ENCODE data around the gene CEP128. TPM values are rescaled to one million over a fixed set of nuclear protein-coding genes. Genes with fewer than 3 reads are reported as not detected.

The CEP128 gene
- total RNA-seq, 1 experiment from 2014 or later, result 16.4 TPM

- Histone ChIP-seq H3K9me2 (ENCODE audit: insufficient read depth) (no peaks in the 10 kb centered on the region), H3K4me3 (replicated peaks in 1 of 2; ENCODE audit: low read depth in 1 of 2, low read length in 2 of 2) (no peak overlapping the region), H3K27me3 (ENCODE audit: insufficient read depth, low read length) (no peaks in the 10 kb centered on the region), H3K9me3 (ENCODE audit: control insufficient read depth in 1 of 2, insufficient read depth in 1 of 2, low read depth in 1 of 2, low read length in 2 of 2) (no peaks in the 10 kb centered on the region), H3K4me1 (ENCODE audit: control insufficient read depth in 1 of 2, insufficient read depth in 2 of 2, low read length in 2 of 2) (no peaks in the 10 kb centered on the region), H3K4me2 (ENCODE audit: low read length) (no peak overlapping the region), H3K79me2 (ENCODE audit: insufficient read depth, low read length) (no peaks in the 10 kb centered on the region), H3K9ac (ENCODE audit: low read length) (no peak overlapping the region), H2AFZ (ENCODE audit: low read depth, low read length, poor library complexity, severe bottlenecking) (no peak overlapping the region), H3K27ac (ENCODE audit: low read depth, low read length) (no peak overlapping the region), H3K36me3 (ENCODE audit: control insufficient read depth in 1 of 2, insufficient read depth in 2 of 2, low read length in 2 of 2) (no peaks in the 10 kb centered on the region), H4K20me1 (ENCODE audit: insufficient read depth) (no peaks in the 10 kb centered on the region)
- ChIA-PET POLR2A (no interaction called here), CTCF (no interaction called here), RAD21 (ENCODE audit: low non-redundant PET in 1 of 2, low total read pairs in 2 of 2, uncharacterized antibody in 2 of 2, unreplicated experiment in 2 of 2) (no interaction called here)
- ATAC-seq, result no peak
- no peak for TF ChIP-seq MAX (IDR thresholded peaks at IDR 0.05)
- TF ChIP-seq TCF7L2 (IDR thresholded peaks at IDR 0.05; ENCODE audit: borderline replicate concordance, extremely low read depth, insufficient read depth, insufficient read length), result no peak
- TF ChIP-seq SRF (IDR thresholded peaks at IDR 0.05; ENCODE audit: low read depth), result no peak
- TF ChIP-seq EZH2 (IDR thresholded peaks at IDR 0.05), result no peak
- no peak for TF ChIP-seq REST (IDR thresholded peaks at IDR 0.05; ENCODE audit: low read depth)
- TF ChIP-seq JUND (IDR thresholded peaks at IDR 0.05), result no peak
- no peak for TF ChIP-seq SIN3A (IDR thresholded peaks at IDR 0.05; ENCODE audit: low read depth)
- no peak for TF ChIP-seq CBX3 (IDR thresholded peaks at IDR 0.05; ENCODE audit: low read depth)
- TF ChIP-seq ZFX (IDR thresholded peaks at IDR 0.05), result no peak
- intact Hi-C loops (cut with micrococcal nuclease), result no loop called here
- no peak for DNase-seq (ENCODE audit: low read depth, low spot score)
- BruUV-seq (replicated peaks), result no TSS peak
Observed at GRCh38 chr14:80493620-80494019, 447.9 kb downstream of the CEP128 start.

All from HCT116 (cell line).